ENCODE data around the gene TSKS. TPM values are rescaled to one million over a fixed set of nuclear protein-coding genes. Genes with fewer than 3 reads are reported as not detected.

The TSKS gene, protein sequence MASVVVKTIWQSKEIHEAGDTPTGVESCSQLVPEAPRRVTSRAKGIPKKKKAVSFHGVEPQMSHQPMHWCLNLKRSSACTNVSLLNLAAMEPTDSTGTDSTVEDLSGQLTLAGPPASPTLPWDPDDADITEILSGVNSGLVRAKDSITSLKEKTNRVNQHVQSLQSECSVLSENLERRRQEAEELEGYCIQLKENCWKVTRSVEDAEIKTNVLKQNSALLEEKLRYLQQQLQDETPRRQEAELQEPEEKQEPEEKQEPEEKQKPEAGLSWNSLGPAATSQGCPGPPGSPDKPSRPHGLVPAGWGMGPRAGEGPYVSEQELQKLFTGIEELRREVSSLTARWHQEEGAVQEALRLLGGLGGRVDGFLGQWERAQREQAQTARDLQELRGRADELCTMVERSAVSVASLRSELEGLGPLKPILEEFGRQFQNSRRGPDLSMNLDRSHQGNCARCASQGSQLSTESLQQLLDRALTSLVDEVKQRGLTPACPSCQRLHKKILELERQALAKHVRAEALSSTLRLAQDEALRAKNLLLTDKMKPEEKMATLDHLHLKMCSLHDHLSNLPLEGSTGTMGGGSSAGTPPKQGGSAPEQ
- total RNA-seq: 0.34 TPM in 1 of 2 replicates, not detected in the other

DNA sequence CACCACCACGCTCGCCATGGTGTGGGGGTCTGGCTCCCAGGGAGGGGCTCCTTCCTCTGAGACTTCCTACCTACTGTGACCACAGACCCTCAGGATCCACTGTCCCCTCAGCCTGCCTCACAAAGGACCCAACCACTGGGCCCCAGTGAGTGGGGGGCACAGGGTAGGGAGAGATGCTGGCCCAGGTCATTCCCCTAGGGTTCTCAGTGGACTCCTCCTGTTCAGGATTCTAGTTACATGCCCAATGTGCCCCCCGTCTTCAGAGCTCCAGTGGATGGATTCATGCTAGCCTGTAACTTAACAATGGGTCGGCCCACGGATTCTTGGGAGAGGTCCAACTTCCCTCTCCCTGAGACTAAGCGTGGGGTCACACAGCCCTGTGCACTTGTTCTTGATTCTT, at the start of gene TSKS:
Gene TSKS (minus strand): TSS at position 77 of the 400 bp plus-strand sequence. CDS start 59 bp downstream, at position 18.

DNA sequence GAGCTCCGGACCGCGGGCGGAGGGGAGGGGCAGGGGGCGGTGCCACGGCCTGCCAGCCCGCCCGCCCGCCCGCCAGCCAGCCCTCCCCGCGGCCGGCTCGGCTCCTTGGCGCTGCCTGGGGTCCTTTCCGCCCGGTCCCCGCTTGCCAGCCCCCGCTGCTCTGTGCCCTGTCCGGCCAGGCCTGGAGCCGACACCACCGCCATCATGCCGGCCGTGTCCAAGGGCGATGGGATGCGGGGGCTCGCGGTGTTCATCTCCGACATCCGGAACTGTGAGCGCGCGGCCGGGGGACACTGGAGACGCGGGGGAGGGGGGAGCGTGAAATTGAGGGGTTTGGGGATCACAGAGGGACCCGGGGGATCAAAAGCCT, 3.8 kb upstream of the TSKS start, which contains the start of gene AP2A1:
Gene AP2A1 (plus strand): TSS at position 72 of the 370 bp plus-strand sequence. CDS start 133 bp downstream, at position 205.

DNA sequence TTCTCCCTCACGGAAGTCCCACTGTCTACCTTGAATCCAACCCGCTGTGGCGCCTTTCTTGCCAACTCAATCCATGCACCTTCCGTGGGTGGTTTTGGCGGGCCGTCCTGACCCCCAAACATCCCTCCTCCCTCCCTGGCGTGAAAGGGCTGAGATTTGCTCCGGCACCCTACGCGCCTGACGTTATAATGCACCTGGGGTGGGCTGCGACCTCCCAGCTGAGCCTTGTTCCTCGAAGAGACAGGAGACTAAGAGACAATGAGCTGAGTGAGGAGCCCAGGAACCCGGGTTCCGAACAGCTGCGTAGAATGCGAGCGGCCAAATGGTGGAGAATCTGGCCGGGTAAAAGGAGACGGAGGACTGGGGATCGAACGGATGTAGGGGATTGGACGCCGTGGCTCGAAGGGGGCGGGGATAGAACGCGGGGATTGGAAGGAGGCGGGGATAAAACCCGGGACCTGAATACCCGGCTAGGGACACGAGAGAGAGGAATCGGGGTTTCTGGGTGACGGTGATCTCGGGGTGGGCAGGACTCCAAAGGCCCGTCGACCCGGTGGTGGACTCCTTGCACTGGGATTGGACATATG, 72.4 kb downstream of the TSKS start, which contains the start of gene CPT1C:
Gene CPT1C (plus strand): TSS at position 461 of the 587 bp plus-strand sequence. CDS start 1,137 bp downstream, outside the sequence.

Other genes starting within 250 kb of the TSKS start
- 0.34 and 0.43 TPM in 2 replicates for gene RCN3, start 235.3 kb downstream of the TSKS start, total RNA-seq
- 28.1 and 57.8 TPM in 2 replicates for gene NOSIP, start 182.8 kb downstream of the TSKS start, total RNA-seq
- 5.4 and 7.9 TPM in 2 replicates for gene PRRG2, start 182.0 kb downstream of the TSKS start, total RNA-seq
- gene PRR12, start 172.1 kb downstream of the TSKS start, total RNA-seq: 1.4 and 7.8 TPM in 2 replicates
- gene RRAS, start 123.2 kb downstream of the TSKS start, total RNA-seq: 32.1 and 44.4 TPM in 2 replicates
- gene SCAF1, start 121.1 kb downstream of the TSKS start, total RNA-seq: 11.6 and 31.3 TPM in 2 replicates
- 104 and 109 TPM in 2 replicates for gene IRF3, start 97.4 kb downstream of the TSKS start, total RNA-seq
- 2.7 and 4.4 TPM in 2 replicates for gene BCL2L12, start 97.4 kb downstream of the TSKS start, total RNA-seq
- 266 and 394 TPM in 2 replicates for gene PRMT1, start 86.0 kb downstream of the TSKS start, total RNA-seq
- gene ADM5, start 73.7 kb downstream of the TSKS start, total RNA-seq: under 0.01 and 0.78 TPM in 2 replicates
- 0.21 and 0.34 TPM in 2 replicates for gene CPT1C, start 72.2 kb downstream of the TSKS start, total RNA-seq
- 36.9 and 89.5 TPM in 2 replicates for gene AP2A1, start 3.7 kb upstream of the TSKS start, total RNA-seq
- 10.6 and 16.5 TPM in 2 replicates for gene FUZ, start 50.0 kb upstream of the TSKS start, total RNA-seq
- gene MED25, start 55.0 kb upstream of the TSKS start, total RNA-seq: 7.9 and 25.1 TPM in 2 replicates
- 17.4 and 41.6 TPM in 2 replicates for gene PTOV1, start 87.9 kb upstream of the TSKS start, total RNA-seq
- gene PNKP, start 104.3 kb upstream of the TSKS start, total RNA-seq: 27.1 and 27.7 TPM in 2 replicates
- gene AKT1S1, start 114.0 kb upstream of the TSKS start, total RNA-seq: 7.9 and 11.7 TPM in 2 replicates
- gene TBC1D17, start 114.4 kb upstream of the TSKS start, total RNA-seq: 4.8 and 8.8 TPM in 2 replicates
- gene IL4I1, start 133.6 kb upstream of the TSKS start, total RNA-seq: 0.14 and 0.34 TPM in 2 replicates
- 2.4 and 6.3 TPM in 2 replicates for gene ATF5, start 165.9 kb upstream of the TSKS start, total RNA-seq
- gene NUP62, start 166.2 kb upstream of the TSKS start, total RNA-seq: 16.1 and 38.8 TPM in 2 replicates
- not detected in 2 replicates for gene SIGLEC11, start 197.9 kb upstream of the TSKS start, total RNA-seq